Skin of body (tissue), 2 donors: ENCODE results near the gene MTG1. TPM values are rescaled to one million over a fixed set of nuclear protein-coding genes. Genes with fewer than 3 reads are reported as not detected.
"Not testable (repeated sequence)": the region's sequence is repeated elsewhere in the genome, so short reads cannot be mapped to it uniquely, and the experiment has no call there.

ENCODE experiments used
- DNase-seq: peaks from one replicate; lab custom pipeline; 2025; lab: John Stamatoyannopoulos, UW
- total RNA-seq: library from RNA; depleted of rRNA; stranded (reverse); fragments of >200 nt; gene quantifications from one replicate; pipeline ENCODE4 v1.2.3, GENCODE V29; 2014

MTG1 gene
- total RNA-seq, 1 donor from 2014 or later: 24.7 TPM

DNA sequence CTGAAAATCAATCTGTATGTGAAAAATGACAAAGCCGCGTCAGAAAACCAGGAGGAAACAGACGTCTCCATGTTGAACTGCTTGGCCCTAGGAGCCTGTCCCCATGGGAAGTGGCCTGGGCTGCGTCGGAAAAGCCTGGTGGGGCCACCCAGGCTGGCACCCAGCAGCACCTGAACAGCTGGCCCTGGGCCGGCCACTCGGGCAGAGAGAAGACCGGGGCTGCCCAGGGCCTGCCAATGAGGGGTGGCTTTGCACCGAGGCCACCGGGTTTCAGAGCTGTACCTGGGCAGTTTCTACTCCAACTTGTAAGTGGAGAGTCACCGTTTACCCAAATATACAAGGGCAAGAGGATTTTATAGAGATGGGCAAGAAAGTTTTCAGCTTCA is 35.0 kb upstream of the MTG1 start:
- DNase-seq: no peak

DNA sequence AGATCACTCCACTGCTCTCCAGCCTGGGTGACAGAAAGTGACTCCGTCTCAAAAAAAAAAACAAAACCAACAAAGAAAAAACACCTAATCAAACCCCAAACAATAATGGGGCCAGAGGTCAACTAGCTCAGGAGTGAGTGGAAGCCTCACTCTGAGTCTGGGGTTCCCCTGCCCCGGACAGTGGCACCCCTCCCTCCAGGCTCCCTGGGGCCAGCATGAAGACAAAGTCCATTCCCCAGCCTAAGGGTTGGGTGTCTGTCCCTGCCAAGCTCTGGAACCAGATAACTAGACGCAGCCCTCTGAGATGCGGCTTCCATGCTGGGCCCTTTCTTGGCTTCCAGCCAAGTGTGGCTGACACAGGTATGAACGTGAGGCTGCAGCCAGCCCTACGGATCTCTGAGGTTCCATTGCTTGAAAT is 34.4 kb upstream of the MTG1 start:
- DNase-seq: no peak

DNA sequence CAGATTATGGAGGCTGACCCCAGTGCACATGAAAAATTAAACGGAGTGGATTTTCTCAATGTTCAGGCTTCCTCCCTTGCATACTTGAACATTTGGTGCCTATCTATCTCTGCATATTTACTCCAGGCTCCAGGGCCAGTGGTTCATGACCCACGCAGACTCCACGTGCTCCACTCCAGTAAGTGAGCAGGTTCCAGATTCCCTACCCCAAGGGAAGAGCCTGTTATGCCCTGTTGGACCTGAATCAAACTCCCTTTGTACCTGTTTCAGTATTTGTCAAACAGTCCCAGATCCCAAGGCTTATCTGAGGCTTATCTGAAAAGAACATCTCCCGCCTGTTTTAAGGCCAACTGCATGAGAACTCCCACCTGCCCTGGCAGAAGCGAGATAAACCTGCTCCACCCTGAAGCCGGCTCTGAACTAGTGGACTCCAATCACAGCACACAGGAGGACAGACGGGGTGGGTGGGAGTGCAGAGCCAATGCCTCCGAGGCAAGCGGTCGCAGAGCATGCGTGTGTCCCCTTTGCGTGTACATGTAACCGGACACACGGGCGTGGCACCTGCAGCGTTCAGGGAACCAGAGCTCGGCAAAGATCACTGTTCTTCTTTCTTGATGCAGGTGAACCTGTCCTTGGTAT is 33.9 kb upstream of the MTG1 start:
- no peak for DNase-seq

DNA sequence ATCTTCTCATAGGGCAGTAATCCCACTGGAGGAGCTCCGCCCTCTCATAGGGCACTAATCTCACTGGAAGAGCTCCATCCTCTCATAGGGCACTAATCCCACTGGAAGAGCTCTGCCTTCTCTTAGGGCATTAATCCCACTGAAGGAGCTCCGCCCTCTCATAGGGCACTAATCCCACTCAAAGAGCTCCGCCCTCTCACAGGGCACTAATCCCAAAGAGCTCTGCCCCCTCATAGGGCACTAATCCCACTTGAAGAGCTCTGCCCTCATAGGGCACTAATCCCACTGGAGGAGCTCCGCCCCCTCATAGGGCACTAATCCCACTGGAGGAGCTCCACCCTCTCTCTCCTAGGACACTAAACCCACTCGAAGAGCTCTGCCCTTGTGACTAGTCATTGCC is 32.7 kb upstream of the MTG1 start:
- no peak for DNase-seq

DNA sequence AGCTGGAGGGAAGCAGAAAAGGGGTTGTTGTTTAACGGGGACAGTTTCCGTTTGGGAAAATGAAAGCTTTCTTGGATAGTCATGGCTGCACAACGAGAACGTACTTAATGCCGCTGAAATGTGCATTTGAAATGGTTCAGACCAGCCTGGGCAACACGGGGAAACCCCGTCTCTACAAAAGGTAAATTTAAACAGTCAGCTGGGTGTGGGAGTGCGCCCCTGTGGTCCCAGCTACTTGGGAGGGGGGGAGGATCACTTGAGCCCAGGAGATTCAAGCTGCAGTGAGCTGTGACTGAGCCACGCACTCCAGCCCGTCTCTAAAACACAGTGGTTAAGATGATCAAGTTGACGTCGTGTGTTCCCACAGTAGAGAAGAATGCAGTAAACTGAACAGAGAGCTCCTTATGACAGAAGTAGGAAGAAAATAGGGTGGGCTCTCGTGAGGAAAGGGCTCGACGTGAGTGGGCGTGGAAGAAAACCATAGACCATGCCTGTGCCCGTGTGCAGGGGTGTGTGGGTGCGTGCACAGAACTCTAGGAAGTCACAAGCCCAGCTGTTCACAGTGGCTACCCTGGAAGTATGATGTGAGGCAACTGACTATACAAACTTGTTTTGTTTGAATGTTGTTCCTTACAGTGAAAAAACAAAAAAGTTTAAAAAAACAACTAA is 32.0 kb upstream of the MTG1 start:
- DNase-seq: no peak

DNA sequence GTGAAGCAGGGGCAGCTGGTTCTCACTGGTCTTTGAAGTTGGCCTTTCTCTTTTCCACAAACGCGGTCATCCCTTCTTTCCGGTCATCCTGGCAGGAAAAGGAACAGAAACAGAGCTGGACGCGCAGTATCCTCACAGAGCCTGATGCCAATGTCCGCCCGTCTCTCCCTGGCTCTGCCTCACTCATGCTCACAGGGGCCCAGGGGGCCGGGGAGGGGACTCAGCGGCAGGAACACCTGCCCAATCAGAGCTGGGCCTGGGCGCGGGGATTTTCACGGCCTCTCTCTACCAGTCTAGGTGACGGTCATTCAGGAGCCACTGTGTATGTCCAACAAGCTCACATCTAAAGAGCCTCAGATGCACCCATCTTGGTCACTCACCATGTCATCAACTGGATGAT is 31.1 kb upstream of the MTG1 start:
- DNase-seq: no peak

DNA sequence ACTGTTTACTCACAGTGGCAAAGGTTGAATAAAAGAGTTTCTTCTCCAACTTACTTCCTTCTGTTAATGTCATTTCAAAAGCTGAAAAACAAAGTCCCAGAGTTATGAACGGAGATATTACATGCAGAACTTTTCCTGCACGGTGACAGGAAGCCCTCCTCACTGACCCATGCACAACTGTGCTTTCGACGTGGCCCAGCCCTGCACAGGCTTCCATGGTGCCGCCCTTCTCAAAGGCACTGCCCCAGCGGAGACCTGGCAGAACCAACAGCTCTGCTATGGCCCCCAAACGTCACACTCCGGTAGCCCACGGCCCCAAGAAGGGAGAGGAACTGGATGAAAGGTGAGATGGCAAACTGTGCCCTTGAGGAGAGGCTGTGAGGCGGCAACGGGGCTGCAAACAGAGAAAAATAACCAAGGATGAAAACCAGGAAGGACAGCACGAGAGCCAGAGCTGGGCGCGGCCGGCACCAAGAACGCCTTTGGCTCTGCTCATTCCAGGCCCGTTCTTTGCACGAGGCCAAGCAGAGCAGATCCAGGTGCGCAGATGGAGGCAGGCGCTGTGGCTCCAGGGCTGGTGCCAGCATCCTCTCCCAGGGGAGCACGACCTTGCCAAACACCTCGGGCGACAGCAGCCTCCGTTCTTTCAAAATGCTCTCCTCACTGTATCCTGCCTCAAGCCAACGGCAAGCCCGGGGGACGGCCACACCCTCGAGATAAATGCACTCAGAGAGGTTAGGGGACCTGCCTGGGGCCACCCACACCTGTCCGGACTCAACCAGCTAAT is 29.1 kb upstream of the MTG1 start:
- no peak for DNase-seq

DNA sequence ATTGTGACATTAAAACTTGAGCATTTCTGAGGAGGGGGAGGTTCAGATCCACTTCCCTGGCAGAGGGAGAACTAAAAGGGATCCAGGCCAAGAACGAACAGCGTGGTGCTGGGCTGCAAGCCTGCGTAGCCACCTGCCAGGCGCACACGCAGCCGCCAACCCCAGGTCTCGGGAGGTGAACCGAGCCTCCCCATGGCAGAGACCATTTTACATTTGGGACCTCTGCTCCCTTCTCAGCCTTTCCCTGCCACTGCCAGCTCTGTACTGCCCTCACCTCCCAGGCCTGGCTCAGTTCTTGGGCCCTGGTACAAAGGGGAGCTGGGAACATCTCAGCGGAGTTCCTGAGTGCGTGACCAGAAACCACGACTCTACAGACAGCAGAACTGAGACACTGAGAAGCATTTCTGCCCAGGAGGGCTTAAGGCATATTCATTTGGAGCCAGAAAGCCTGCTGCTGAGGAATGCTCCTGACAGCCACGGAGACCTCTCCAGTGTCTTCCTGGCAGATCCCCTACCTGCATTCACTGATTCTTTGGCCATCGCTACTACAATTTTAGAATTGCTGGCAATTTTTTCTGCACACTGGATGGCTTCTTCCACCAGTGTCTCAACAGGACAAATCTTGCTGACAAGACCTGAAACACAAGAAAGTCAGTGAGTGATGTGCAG is 28.4 kb upstream of the MTG1 start:
- no peak for DNase-seq

DNA sequence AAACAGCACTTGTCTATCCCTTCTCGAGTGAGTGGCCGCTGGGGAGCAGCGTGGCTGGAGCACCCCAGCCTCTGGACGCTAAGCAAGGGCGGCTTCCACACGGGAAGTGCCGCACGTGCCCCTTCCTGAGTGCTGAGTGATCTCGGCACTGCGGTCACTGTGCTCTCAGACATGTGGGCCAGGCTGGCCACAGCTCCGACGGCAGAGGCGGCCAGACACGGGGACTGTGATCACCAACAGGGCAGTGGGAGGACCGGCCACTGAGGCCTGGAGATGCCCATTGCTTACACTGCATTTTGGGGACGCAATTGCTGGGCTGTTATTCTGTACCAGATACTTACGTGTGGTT is 27.9 kb upstream of the MTG1 start:
- DNase-seq: no peak

DNA sequence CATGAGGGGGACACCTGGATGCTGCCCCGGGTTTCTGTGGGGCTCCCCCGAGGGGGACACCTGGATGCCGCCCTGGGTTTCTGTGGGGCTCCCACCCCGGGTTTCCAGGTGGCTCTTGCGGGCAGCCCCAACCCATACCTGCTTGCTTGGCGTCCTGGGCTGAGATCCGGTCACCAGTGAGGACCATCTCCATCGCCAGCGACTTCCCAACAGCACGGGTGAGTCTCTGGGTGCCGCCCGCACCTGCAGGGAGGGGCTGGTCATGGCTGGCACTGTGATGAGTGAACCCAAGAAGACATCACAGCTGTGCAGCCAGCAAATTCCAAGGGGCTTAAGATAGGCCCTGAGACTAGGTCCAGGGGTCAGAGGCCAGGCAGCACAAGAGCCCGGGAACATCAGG is 27.2 kb upstream of the MTG1 start:
- no peak for DNase-seq

DNA sequence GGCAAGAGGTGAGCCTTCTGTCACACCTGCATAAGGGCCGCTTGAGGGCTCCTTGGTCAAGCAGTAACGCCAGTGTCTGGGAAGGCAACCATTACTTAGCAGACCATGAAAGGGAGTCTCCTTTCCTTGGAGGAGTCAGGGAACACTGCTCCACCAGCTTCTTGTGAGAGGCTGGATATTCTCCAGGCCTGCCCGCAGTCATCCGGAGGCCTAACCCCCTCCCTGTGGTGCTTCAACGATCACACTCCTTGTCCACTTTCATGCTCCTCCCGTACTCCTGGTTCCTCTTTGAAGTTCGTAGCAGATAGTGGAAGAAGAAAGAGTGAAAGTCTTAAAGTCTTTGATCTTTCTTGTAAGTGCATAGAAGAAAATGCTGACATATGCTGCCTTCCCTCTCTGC is 26.5 kb upstream of the MTG1 start:
- not testable (repeated sequence) for DNase-seq

DNA sequence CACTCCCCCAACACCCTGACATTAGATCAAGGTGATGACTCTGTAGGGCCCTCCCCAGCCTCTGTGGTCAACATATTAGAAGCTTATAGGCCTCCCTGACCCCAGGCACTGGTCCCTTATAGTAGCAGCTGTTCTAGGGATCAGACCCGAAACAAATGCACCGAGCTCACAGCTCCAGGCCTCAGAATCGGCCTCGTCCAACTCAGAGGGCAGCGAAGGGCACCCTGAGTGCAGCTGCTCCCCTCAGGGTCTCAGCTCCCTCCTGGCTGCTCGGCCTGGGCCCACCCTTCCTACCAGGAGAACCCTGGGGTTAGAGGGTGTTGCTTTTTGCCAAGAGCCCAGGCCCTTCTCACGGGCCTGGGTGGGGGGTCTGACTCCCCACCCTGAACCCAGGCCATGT is 25.8 kb upstream of the MTG1 start:
- DNase-seq: no peak

DNA sequence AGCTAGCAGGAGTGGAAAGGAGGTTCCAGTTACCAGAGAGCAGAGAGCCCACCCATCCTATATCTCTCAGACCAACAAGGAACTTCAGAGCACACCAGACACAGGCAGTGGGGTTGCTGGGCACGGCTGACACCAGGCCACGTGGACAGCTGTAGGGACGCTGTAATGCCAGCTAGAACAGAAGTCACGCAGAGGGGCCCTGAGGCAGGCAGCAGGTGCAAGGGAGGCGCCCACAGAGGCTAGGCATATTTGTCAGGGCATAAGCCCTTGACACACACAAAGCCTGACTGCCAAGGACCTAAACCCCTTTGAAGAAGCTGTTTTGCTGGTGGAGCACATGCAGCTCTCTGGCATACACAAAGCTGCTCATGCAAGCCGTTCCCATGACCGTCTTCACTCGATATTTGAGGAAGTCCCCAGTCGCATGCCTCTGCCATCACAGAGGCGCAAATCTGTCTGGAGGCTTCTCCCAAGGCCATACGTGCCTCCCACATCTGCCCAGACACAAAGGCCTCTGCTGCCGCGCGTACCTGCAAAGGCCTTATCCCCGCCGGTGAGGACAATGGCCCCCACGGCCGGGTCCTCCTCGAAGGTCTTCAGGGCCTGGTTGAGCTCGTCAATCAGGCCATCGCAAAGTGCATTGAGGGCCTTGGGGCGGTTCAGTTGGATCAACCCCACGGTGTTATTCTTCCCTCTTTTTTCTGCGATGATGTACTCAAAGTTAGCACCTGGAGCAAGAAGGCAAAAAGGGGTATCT is 23.7 kb upstream of the MTG1 start:
- no peak for DNase-seq

DNA sequence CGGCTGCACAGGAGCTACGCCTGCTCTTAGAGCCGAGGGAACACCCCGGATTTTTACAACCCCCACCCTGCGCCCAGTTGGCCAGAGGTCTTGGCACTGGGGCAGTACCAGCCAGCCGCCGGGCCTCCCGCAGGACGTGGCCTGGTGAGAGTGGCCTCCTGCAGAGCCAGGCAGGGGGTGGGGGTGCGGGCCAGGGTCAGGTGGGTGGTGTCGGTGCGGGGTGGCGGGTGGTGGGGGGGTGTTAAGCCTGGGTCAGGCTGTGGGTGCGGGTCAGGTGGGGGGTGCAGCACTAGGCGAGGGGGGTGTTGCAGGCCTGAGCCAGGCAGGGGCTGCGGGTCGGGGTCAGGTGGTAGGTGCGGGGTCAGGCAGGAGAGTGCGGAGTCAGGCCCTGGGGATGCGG is 21.4 kb upstream of the MTG1 start:
- no peak for DNase-seq

DNA sequence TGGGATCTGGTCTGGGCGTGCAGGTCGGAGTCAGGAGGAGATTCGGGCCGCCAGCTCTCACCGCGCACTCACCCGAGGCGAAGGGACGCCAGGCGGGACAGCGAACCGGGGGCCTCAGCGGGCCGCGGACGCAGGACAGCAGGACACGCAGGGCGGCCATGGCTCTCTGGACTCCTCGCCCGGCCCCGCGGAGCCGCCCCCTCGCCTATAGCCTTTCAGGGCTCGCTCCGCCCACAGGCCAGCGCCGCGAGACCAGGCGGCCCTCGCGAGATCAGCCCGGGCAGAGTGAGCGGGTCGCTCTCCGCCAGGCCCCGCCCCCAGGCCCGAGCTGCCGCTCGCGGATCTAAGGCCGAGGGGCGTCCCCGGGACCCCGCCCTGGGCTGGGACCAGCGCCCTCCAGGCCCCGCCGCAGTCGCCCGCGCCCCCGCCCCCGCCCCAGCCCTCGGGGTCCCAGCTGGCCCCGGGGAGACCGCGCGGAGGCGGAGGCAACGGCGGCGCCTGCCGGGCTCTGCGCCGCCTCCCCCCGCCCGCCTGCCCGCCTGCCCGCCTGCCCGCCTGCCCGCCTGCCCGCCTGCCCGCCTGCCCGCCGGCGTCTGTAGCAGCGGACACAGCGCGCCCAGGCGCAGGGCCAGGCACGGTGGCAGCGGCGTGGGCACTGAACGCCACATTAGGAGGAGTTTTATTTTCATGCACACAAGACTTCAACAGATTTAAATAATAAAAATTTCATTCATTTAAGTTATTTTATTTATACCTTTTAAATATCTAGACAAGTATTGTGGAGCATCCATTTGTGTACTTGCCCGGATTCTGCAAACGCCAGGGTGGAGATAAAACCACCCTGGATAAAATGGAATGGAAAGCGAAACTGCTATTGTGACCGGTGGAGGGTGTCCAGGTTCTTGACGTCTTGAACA is 20.5 kb upstream of the MTG1 start, which contains the start of gene ECHS1:
TSS of gene ECHS1 (minus strand) at position 181 of the 917 bp plus-strand sequence. CDS start at position 160, 21 bp downstream.
- peak; percentile 82 for DNase-seq

DNA sequence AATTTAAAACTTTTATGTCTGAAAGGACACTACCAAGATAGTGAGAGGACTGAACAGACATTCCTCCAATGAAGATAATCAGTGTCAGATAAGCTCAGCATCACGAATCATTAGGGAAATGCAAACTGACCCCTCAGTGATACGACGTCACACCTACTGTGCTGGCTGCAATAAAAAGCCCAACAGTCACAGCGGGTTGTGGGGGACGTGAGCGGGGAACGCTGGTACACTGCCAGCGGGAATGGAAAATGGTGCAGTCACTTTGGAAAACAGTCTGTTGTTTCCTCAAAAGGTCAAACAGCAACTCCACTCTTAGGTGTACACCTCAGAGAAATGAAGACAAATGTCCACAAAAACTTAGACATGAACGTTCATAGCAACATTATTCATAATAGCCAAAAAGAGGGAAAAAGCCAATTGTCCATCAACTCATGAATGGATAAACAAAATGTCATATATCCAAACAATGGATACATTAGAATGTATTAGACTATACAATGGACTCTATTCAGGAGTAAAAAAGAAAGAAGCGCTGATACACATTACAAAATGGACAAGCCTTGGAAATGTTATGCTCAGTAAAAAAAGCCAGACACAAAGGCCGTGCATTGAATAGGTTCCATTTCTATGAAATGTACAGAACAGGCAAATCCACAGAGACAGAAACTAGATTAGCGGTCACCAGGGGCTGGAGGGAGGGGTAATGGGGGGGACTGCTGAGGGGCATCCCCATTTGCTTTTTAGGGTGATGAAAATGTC is 18.4 kb upstream of the MTG1 start:
- DNase-seq: no peak

DNA sequence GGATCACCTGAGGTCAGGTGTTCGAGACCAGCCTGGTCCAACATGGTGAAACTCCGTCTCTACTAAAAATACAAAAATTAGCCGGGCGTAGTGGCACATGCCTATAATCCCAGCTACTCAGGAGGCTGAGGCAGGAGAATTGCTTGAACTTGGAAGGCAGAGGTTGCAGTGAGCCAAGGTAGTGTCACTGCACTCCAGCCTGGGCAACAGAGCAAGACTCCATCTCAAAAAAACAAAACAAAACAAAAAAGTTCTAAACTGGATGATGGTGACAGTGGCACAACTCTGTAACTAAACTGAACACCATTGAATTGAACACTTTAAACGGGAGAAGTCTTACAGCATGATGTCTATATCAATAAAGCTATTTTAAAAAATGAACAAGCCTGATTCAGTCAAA is 17.8 kb upstream of the MTG1 start:
- DNase-seq: not testable (repeated sequence)

DNA sequence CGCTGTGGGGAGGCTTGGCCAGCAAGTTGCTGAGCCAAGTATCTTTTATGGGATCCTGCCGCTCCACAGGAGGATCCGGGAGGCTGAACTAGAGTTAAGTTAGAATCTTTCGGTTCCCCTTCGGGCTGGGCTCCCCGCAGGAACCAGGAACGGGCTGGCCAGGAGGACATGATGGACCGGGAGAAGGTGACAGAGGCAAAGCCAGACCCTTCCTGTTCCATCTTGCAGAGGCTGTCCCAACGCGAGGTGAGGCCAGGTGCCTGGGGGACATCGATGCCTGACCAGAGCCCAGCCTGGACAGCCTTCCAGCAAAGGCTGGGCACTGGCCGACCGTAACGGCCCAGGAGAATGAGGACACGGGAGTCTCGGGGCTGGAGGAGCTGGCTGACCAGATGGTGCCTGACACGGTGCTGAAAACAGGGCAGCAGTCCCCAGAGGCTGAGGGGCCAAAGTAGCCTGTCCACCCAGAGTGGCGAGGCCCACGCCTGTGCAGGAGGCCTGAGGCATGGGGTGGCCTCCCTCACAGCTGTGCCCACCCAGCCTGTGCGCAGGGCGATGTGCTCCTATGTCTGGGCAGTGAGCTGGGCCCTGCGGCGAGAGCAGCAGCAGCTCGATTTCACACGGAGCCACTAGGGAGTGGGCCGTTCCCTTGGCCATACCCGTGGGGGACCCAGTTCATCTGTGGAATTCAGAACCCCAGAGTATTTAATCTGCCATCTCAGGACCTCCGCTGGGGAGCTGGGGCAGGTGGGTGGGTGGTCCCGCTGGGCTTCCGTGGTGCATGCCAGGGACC is 16.7 kb upstream of the MTG1 start:
- DNase-seq: no peak

DNA sequence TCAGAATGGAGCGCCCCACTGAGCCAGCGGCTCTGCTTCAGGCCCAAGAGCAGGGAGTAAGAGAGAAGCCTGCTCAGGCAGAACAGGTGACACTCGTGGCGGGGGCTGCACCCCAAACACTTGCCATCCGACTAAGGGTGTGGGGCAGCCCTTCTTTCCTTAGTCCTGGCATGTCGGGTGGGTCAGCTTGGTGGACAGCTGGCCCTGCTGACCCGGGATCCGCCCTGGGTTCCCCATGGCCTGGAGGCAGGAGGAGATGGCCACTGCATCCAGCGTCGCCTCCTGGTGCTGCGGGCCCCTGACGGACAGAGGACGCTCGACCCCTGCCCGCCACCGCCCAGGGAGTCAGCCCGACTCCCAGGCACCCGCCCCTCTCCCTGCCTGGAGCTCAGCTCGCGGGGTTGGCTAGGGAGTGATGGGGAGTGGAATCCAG is 16.1 kb upstream of the MTG1 start:
- no peak for DNase-seq
